GM12878 (cell line): Measurements from ENCODE around the gene UBTF. TPM values are rescaled to one million over a fixed set of nuclear protein-coding genes. Genes with fewer than 3 reads are reported as not detected.

Experiments
- ATAC-seq: fragments of 200-7000 bp; cut with Tn5 transposase; 3 replicates; pipeline ENCODE4 v1.9.1; 2020; ENCODE audit warnings: mild to moderate bottlenecking, moderate library complexity
- BruUV-seq: library from RNA; stranded (reverse); fragments of 400-500 nt; replicated peaks from 2 replicates; lab custom pipeline; 2021; lab: Mats Ljungman, UMichigan
- CTCF ChIA-PET: fragments of 300-600 bp; sonication (Branson Sonifier 250); formaldehyde crosslinking; extraction: SDS; loops from one replicate; lab custom pipeline; 2021; ENCODE audit warnings: inconsistent platforms; lab: Yijun Ruan, JAX
- POLR2A ChIA-PET: fragments of 350-600 bp; formaldehyde crosslinking; extraction: SDS; loops from one replicate; lab custom pipeline; 2021; ENCODE audit warnings: inconsistent platforms; lab: Charles Lee
- RAD21 ChIA-PET: fragments of 300-600 bp; sonication (Branson Sonifier 250); formaldehyde crosslinking; loops from one replicate; lab custom pipeline; 2023; ENCODE audit warnings: antibody characterized with exemption; ENCODE audit not compliant: unreplicated experiment; lab: Charles Lee
- SMC1A ChIA-PET: fragments of 300-600 bp; sonication (Branson Sonifier 250); formaldehyde crosslinking; loops from one replicate; lab custom pipeline; 2023; ENCODE audit not compliant: unreplicated experiment, uncharacterized antibody; lab: Charles Lee
- DNase-seq: peaks from one replicate; pipeline ENCODE4 v3.0.0-alpha.2; 2011; ENCODE audit warnings: low read depth, low spot score
- FAIRE-seq: peaks from 3 replicates; lab custom pipeline; 2011; peaks lifted over from hg19 to GRCh38; lab: Jason Lieb, UNC
- H2AFZ ChIP-seq: 2 replicates; pipeline ENCODE4 v1.6.0; 2011; ENCODE audit warnings: low read depth, low read length, control low read depth; ENCODE audit not compliant: control insufficient read depth
- H3K27ac ChIP-seq: 2 replicates; pipeline ENCODE4 v1.5.1; 2011; ENCODE audit warnings: control low read depth; ENCODE audit not compliant: control insufficient read depth, insufficient read depth
- H3K27me3 ChIP-seq, 2 experiments: replicated peaks in 1 of 2; 2 replicates each; pipeline versions ENCODE4 v1.6.0 to v1.6.1; 2011; ENCODE audit warnings: low read length in 1 of 2; ENCODE audit not compliant: control insufficient read depth in 2 of 2, insufficient read depth in 2 of 2
- H3K36me3 ChIP-seq, 2 experiments: 2 replicates each; pipeline ENCODE4 v1.5.1; 2011; ENCODE audit warnings: low read length in 1 of 2; ENCODE audit not compliant: control insufficient read depth in 2 of 2, insufficient read depth in 2 of 2
- H3K4me1 ChIP-seq: 2 replicates; pipeline ENCODE4 v1.6.1; 2011; ENCODE audit warnings: mild to moderate bottlenecking, low read length, moderate library complexity, mixed read lengths; ENCODE audit not compliant: control insufficient read depth, insufficient read depth
- H3K4me2 ChIP-seq: 2 replicates; pipeline ENCODE4 v1.6.0; 2011; ENCODE audit warnings: control low read depth; ENCODE audit not compliant: control insufficient read depth, insufficient read depth
- H3K4me3 ChIP-seq: fragments of 200-600 bp; sonication (generic); 2 replicates; pipeline ENCODE4 v1.5.1; 2016
- H3K79me2 ChIP-seq: 2 replicates; pipeline ENCODE4 v1.6.0; 2011; ENCODE audit warnings: low read length; ENCODE audit not compliant: control insufficient read depth, insufficient read depth
- H3K9ac ChIP-seq: 2 replicates; pipeline ENCODE4 v1.8.0; 2011; ENCODE audit warnings: low read length, control low read depth, mixed read lengths; ENCODE audit not compliant: control insufficient read depth, insufficient read depth
- H3K9me3 ChIP-seq: replicated peaks from 3 replicates; pipeline ENCODE4 v1.5.1; 2011; ENCODE audit warnings: mild to moderate bottlenecking, low read length; ENCODE audit not compliant: control insufficient read depth, insufficient read depth
- H4K20me1 ChIP-seq: 2 replicates; pipeline ENCODE4 v1.6.0; 2011; ENCODE audit not compliant: control insufficient read depth, insufficient read depth
- JUNB ChIP-seq: IDR thresholded peaks from 2 replicates; pipeline ENCODE4 v1.6.1; 2016; ENCODE audit warnings: antibody characterized with exemption, mild to moderate bottlenecking
- KLF5 ChIP-seq: fragments of 450-650 bp; IDR thresholded peaks from 2 replicates; pipeline ENCODE4 v1.6.1; 2014; ENCODE audit warnings: mild to moderate bottlenecking; ENCODE audit not compliant: partially characterized antibody
- NFXL1 ChIP-seq: fragments of 450-650 bp; IDR thresholded peaks from 2 replicates; pipeline ENCODE4 v1.6.1; 2017; ENCODE audit warnings: antibody characterized with exemption, mild to moderate bottlenecking, borderline replicate concordance
- POU2F2 ChIP-seq: IDR thresholded peaks from 3 replicates; pipeline ENCODE4 v1.6.1; 2011; ENCODE audit warnings: low read depth, mild to moderate bottlenecking, low read length, borderline replicate concordance
- SP1 ChIP-seq: IDR thresholded peaks from one replicate; pipeline ENCODE4 v1.6.1; 2011; ENCODE audit warnings: low read depth, low read length
- SPI1 ChIP-seq: IDR thresholded peaks from 2 replicates; pipeline ENCODE4 v1.6.1; 2011; ENCODE audit warnings: low read depth, mild to moderate bottlenecking, low read length, moderate library complexity, borderline replicate concordance; ENCODE audit not compliant: insufficient read depth
- STAT3 ChIP-seq: IDR thresholded peaks from 2 replicates; pipeline ENCODE4 v1.6.1; 2011; ENCODE audit warnings: low read depth, low read length, improper control_type of control experiment
- WRNIP1 ChIP-seq: IDR thresholded peaks from 2 replicates; pipeline ENCODE4 v1.6.1; 2011; ENCODE audit warnings: low read depth, low read length, improper control_type of control experiment, borderline replicate concordance
- WGBS: methylation state at CpG from one replicate; pipeline ENCODE4 v1.1.6; 2016; ENCODE audit warnings: low lambda C conversion rate; ENCODE audit not compliant: insufficient replicate concordance, insufficient coverage; ENCODE audit errors: missing lambda C conversion rate; 5-methylcytosine and 5-hydroxymethylcytosine counted together
- in situ Hi-C: fragments of 300-500 bp; cut with MboI; formaldehyde crosslinking; loops from 9 replicates; pipeline ENCODE4 v1.14.3; 2018; ENCODE audit warnings: mixed read lengths
- intact Hi-C: fragments of 100-400 bp; cut with micrococcal nuclease; formaldehyde crosslinking; loops from one replicate; pipeline ENCODE4 v1.14.2; 2022; ENCODE audit not compliant: unreplicated experiment
- polyA plus RNA-seq, 11 experiments: library from polyadenylated mRNA; depleted of rRNA in 4 of 11; unstranded in 6 of 11; stranded (reverse) in 5 of 11; fragments of >200 nt; fragmentation: Nextera tagmentation in 4 of 11; fragmentation: Illumina TruSeq in 1 of 11; extraction: Ambion mirVana in 4 of 11; extraction: Trizol in 1 of 11; gene quantifications; 1 replicate in 1 of 11; 2 replicates in 10 of 11; pipeline versions ENCODE4 v1.2.1 to v1.2.3, GENCODE V29; 2011 to 2016; ENCODE audit warnings: inconsistent platforms in 2 of 11, missing spikeins in 2 of 11, low read depth in 1 of 11
- total RNA-seq, 4 experiments: library from RNA; depleted of rRNA in 3 of 4; stranded (reverse); fragments of >200 nt in 3 of 4; fragmentation: Illumina TruSeq in 1 of 4; extraction: Trizol in 1 of 4; gene quantifications; 2 replicates each; pipeline versions ENCODE4 v1.2.1 to v1.2.3, GENCODE V29; 2013 to 2021
- TF ChIP-seq, protein P1 (sequence below): fragments of 450-650 bp; conservative IDR thresholded peaks from 2 replicates; pipeline ENCODE4 v1.6.1; 2017; ENCODE audit warnings: mild to moderate bottlenecking, moderate library complexity
- TF ChIP-seq, protein P2 (sequence below): fragments of 450-650 bp; IDR thresholded peaks from 2 replicates; pipeline ENCODE4 v1.6.1; 2016; ENCODE audit warnings: mild to moderate bottlenecking, moderate library complexity, borderline replicate concordance
- TF ChIP-seq, protein P3 (sequence below): fragments of 450-650 bp; IDR thresholded peaks from 2 replicates; pipeline ENCODE4 v1.6.1; 2018; ENCODE audit warnings: borderline replicate concordance, mild to moderate bottlenecking; ENCODE audit not compliant: partially characterized antibody
- TF ChIP-seq, protein P4 (sequence below): IDR thresholded peaks from 2 replicates; pipeline ENCODE4 v1.6.1; 2011; ENCODE audit warnings: borderline replicate concordance, low read depth, mild to moderate bottlenecking, moderate library complexity, low read length; ENCODE audit not compliant: insufficient read depth, poor library complexity, severe bottlenecking

UBTF gene
- total and polyA plus RNA-seq, 10 of the 15 experiments (the other 5 are each of a cell fraction or from before 2014, with no cell fraction given), result 2.2 to 124 (median 79.6) TPM

DNA sequence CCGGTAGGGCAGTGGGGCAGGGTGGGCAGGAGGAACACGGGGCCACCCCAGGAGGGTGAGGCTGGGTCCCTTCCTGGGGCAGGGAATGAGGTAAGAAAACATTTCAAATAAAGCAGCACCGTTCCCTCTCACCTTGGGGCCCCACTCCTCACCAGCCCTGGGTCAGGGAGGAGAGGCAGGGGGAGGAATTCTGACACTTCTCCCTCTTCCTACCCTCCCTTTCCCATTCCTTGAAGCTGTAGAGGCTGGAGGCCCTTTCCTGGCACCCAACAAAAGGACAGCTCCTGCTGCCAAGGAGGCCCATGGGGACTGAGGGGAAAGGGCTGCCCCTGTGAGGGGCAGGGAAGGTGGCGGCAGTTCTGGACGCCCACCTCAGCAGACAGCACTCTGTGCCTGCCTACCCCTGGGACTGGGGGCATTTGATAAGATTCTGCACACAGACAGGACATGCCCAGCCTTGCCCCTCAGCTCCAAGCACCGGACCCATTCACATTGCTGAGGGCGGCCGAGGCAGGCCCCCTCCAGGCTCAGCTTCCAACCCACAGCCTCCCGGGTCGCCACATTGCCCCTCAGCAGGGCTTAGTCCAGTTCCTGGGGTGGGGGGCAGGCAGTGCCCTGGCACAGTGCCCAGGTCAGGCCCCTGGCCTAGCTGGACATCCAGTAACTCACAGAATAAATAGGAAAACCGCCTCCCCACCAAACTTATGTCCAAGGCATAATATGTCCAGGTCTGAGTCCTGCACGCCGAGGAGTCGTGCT lies 26.0 kb downstream of the UBTF start:
- intact Hi-C loops, result no loop called here
- H3K79me2 ChIP-seq, result peaks cover 18% of the 10 kb centered on the region
- no peak overlapping the region for H2AFZ ChIP-seq
- no peak overlapping the region for H3K4me2 ChIP-seq
- peaks cover 23 to 24% of the 10 kb centered on the region in 2 experiments for H3K36me3 ChIP-seq
- ChIA-PET RAD21 (no interaction called here), SMC1A (no interaction called here), CTCF (interaction anchor here (0.6 kb wide), 1 partner anchor 10 kb away, joined by 3 read pairs; no protein-coding TSS in a partner anchor), POLR2A (no interaction called here)
- no peaks in the 10 kb centered on the region for H4K20me1 ChIP-seq
- H3K4me1 ChIP-seq, result peaks cover 8% of the 10 kb centered on the region
- no peaks in the 10 kb centered on the region for H3K27me3 ChIP-seq
- no TSS peak for BruUV-seq
- H3K9me3 ChIP-seq, result no peaks in the 10 kb centered on the region
- no peak overlapping the region for H3K9ac ChIP-seq
- no peak overlapping the region for H3K4me3 ChIP-seq
- in situ Hi-C loops, result no loop called here
- 94% methylated on average over 10 of the region's 14 CpGs for WGBS
- FAIRE-seq (no peak), DNase-seq (no peak), ATAC-seq (no peak)
- H3K27ac ChIP-seq, result no peak overlapping the region
- TF ChIP-seq, protein P1, sequence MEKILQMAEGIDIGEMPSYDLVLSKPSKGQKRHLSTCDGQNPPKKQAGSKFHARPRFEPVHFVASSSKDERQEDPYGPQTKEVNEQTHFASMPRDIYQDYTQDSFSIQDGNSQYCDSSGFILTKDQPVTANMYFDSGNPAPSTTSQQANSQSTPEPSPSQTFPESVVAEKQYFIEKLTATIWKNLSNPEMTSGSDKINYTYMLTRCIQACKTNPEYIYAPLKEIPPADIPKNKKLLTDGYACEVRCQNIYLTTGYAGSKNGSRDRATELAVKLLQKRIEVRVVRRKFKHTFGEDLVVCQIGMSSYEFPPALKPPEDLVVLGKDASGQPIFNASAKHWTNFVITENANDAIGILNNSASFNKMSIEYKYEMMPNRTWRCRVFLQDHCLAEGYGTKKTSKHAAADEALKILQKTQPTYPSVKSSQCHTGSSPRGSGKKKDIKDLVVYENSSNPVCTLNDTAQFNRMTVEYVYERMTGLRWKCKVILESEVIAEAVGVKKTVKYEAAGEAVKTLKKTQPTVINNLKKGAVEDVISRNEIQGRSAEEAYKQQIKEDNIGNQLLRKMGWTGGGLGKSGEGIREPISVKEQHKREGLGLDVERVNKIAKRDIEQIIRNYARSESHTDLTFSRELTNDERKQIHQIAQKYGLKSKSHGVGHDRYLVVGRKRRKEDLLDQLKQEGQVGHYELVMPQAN, result no peak
- TF ChIP-seq, protein P2, sequence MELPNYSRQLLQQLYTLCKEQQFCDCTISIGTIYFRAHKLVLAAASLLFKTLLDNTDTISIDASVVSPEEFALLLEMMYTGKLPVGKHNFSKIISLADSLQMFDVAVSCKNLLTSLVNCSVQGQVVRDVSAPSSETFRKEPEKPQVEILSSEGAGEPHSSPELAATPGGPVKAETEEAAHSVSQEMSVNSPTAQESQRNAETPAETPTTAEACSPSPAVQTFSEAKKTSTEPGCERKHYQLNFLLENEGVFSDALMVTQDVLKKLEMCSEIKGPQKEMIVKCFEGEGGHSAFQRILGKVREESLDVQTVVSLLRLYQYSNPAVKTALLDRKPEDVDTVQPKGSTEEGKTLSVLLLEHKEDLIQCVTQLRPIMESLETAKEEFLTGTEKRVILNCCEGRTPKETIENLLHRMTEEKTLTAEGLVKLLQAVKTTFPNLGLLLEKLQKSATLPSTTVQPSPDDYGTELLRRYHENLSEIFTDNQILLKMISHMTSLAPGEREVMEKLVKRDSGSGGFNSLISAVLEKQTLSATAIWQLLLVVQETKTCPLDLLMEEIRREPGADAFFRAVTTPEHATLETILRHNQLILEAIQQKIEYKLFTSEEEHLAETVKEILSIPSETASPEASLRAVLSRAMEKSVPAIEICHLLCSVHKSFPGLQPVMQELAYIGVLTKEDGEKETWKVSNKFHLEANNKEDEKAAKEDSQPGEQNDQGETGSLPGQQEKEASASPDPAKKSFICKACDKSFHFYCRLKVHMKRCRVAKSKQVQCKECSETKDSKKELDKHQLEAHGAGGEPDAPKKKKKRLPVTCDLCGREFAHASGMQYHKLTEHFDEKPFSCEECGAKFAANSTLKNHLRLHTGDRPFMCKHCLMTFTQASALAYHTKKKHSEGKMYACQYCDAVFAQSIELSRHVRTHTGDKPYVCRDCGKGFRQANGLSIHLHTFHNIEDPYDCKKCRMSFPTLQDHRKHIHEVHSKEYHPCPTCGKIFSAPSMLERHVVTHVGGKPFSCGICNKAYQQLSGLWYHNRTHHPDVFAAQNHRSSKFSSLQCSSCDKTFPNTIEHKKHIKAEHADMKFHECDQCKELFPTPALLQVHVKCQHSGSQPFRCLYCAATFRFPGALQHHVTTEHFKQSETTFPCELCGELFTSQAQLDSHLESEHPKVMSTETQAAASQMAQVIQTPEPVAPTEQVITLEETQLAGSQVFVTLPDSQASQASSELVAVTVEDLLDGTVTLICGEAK, result no peak
- TF ChIP-seq JUNB (no peak), WRNIP1 (no peak), KLF5 (no peak), SPI1 (no peak), NFXL1 (no peak), POU2F2 (no peak), SP1 (no peak), STAT3 (no peak)
- TF ChIP-seq, protein P3, sequence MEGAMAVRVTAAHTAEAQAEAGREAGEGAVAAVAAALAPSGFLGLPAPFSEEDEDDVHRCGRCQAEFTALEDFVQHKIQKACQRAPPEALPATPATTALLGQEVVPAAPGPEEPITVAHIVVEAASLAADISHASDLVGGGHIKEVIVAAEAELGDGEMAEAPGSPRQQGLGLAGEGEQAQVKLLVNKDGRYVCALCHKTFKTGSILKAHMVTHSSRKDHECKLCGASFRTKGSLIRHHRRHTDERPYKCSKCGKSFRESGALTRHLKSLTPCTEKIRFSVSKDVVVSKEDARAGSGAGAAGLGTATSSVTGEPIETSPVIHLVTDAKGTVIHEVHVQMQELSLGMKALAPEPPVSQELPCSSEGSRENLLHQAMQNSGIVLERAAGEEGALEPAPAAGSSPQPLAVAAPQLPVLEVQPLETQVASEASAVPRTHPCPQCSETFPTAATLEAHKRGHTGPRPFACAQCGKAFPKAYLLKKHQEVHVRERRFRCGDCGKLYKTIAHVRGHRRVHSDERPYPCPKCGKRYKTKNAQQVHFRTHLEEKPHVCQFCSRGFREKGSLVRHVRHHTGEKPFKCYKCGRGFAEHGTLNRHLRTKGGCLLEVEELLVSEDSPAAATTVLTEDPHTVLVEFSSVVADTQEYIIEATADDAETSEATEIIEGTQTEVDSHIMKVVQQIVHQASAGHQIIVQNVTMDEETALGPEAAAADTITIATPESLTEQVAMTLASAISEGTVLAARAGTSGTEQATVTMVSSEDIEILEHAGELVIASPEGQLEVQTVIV, result no peak
- TF ChIP-seq, protein P4, sequence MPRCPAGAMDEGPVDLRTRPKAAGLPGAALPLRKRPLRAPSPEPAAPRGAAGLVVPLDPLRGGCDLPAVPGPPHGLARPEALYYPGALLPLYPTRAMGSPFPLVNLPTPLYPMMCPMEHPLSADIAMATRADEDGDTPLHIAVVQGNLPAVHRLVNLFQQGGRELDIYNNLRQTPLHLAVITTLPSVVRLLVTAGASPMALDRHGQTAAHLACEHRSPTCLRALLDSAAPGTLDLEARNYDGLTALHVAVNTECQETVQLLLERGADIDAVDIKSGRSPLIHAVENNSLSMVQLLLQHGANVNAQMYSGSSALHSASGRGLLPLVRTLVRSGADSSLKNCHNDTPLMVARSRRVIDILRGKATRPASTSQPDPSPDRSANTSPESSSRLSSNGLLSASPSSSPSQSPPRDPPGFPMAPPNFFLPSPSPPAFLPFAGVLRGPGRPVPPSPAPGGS, result no peak
